Measurements from ENCODE around the gene CEMP1. TPM values are rescaled to one million over a fixed set of nuclear protein-coding genes. Genes with fewer than 3 reads are reported as not detected.

CEMP1 gene
- total RNA-seq, 1 donor from 2014 or later = not detected

DNA sequence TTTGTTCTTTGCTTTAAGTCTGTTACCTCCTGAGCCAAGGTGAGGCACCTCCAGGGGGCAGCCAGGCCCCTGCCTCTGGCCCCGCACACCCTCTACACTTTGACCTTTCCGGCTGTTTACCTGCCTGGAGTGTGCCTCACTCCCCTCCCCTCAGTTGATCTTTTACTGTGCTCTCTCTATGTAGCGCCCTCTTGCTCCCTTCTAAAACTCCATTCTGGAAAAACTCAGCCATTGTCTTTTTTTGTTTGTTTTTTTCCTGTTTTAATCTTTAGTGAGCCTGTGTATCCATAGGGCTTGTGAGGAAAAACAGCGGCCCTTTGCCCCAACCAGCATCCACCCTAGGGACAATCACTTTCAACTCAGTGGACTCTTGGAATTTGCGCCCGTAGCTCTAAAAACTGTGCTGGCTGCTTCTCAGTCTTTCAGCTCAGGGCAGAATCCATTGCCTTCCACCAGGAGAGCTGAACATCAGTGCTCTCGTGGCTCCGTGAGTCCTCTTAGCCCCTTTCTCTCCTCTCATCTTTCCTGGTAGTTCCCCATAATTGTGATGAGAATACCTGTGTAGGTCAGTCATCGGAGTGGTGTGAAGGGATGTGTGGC is 6.8 kb downstream of the CEMP1 start:
- DNase-seq = peak; percentile 2
- intact Hi-C loops (cut with DNase I) = no loop called here
- no peak for ATAC-seq (ENCODE audit: poor library complexity)

DNA sequence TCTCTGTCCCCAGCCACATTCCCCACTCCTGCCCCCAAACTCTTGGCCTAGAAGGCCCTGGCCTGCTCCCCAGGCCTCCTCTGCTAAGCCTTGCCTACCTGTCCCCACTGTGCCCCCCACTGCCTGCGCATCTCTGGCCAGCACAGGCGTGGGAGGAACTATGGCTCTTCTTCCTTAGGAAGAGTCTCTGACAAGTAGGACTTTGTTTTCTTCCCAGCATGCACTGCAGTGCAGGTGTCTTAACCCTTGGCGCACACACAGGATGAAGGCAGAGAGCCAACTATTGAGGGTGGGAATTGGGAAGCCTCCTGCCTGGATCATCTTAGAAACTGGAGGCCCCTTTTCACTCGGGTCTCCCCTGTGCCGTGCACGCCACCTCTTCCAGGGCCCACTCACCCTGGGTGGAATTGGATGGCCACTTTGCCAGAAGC is 7.4 kb downstream of the CEMP1 start:
- ATAC-seq (ENCODE audit: poor library complexity) = no peak
- DNase-seq = peak; percentile 16
- intact Hi-C loops (cut with DNase I) = no loop called here

DNA sequence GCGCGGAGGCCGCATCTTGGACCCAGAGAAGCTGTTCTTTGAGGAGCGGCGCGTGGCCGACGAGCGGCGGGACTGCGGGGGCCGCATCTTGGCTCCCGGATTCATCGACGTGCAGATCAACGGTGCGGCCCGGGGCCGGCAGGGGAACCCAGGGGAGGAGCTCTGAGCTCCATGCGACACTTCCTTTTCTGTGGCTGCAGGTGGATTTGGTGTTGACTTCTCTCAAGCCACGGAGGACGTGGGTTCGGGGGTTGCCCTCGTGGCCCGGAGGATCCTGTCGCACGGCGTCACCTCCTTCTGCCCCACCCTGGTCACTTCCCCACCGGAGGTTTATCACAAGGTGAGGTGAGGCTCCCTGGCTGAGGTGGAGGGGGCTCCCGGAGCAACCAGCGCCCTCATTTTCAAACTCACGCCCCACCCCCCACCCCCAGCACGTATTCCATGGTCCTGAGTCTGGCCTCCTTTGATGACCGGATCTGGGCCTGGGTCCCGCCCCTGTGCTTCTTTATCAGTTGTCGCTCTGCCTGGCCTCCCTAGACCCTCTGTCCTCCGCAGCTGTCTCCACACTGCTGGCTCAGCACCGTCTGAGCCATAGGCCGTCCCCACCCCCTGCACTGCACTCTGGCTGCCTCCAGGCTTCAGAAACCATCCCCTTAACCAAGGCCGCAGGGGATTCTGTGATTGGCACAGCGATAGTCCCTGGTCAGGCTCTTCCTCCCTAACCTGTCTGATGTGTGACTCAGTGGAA is 10.2 kb downstream of the CEMP1 start:
- intact Hi-C loops (cut with DNase I) = no loop called here
- peak; percentile 51 for DNase-seq
- ATAC-seq (ENCODE audit: poor library complexity) = no peak

DNA sequence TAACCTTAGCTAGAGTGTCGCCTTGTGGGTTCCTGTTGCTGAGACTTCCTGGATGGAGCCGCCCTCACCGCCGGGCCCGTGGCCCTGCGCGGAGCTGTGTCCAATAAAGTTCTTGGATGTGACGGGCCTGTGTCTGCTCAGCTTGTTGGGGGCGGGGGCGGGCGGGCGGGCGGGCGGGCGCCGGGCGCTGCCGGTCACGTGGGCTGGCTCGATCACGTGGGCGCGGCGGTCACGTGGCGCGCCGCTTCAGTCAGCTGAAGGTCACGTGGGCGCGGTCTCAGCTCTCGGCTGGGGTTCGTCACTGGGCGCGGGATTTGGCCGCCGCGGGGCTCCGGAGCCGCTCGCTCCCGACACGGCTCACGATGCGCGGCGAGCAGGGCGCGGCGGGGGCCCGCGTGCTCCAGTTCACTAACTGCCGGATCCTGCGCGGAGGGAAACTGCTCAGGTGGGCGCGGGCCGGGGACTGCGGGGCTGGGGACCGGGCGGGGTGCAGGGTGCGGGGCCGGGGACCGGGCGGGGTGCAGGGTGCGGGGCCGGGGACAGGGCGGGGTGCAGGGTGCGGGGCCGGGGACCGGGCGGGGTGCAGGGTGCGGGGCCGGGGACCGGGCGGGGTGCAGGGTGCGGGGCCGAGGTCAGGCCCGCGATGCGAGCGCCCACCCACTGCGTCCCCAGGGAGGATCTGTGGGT is 11.0 kb downstream of the CEMP1 start, which contains the start of gene AMDHD2:
AMDHD2 (plus strand) TSS at position 275 of the 687 bp plus-strand sequence; CDS start at position 363, 88 bp downstream.
- peak; percentile 80 for ATAC-seq (ENCODE audit: poor library complexity)
- peak; percentile 96 for DNase-seq
- intact Hi-C loops (cut with DNase I) = no loop called here

DNA sequence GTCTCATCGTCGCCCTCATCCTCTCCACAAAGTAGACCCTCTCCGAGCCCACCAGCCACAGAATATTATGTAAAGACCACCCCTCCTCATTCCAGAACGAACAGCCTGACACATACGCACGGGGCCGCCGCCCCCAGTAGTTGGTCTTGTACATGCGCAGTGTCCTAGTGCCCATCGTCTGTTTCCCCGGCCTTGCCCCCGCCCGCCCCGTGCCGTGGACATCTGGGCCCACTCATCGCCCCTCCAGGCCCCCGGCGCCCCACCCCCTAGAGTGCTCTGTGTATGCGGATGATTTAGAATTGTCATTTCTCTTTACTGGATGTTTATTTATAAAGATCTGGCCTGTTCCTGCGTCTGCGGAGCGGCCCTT is 11.5 kb downstream of the CEMP1 start:
- intact Hi-C loops (cut with DNase I) = no loop called here
- DNase-seq = no peak
- no peak for ATAC-seq (ENCODE audit: poor library complexity)

DNA sequence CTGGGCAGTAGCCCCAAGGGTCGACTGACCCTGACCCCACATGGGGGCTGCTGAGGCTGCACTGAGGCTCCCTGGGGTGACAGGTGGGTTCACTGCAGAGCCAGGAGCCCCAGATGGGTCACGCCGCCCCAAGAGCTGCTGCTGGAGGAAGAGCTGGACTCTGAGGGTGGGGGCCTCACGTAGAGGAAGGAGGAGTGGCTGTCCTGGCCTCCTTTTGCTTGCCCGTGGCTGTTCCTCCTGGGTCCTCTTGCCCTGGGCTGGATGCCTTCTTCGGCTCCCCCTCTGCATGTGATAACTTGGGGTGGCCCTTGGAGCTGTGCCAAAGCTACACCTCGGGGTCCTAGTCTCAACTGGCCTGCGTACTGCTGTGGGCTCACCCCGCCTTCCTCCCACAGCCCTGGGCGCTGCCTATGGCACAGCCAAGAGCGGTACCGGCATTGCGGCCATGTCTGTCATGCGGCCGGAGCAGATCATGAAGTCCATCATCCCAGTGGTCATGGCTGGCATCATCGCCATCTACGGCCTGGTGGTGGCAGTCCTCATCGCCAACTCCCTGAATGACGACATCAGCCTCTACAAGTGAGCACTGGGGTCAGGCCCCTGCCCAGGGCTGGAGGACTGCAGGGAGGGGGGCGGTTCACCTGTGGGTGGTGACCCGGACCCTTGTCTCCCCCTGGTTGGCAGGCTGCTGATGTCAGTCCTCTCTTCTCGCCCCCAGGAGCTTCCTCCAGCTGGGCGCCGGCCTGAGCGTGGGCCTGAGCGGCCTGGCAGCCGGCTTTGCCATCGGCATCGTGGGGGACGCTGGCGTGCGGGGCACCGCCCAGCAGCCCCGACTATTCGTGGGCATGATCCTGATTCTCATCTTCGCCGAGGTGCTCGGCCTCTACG is 12.1 kb downstream of the CEMP1 start:
- DNase-seq (peak; percentile 51), ATAC-seq (ENCODE audit: poor library complexity) (no peak)
- intact Hi-C loops (cut with DNase I) = no loop called here

DNA sequence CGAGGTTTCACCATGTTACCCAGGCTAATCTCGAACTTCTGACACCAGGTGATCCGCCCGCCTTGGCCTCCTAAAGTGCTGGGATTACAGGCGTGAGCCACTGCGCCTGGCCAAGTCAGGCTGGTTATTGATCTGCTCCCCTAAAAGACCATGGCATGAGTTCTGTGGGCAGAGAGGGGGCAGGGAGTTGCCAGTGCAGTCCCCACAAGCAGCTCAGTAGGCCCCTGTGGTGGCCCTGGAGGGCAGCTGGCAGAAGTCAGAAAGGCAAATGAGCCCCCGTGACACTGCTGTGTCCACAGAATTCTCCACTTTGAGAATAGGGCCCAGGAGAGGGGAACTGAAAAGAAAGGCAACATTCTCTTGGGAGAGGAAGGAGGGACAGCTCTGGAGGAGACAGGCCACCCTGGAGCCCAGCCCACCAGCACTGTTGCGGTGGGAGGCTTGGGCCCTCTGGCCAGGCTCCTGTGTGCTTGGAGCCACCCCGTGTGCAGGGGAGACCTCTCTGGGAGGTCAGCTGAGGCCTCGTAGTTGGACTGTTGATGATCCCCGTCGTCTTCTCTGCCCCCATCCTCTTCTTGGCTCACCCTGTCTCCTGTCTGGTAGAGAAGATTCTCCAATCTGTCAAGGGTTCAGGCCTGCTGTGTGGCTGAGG is 13.1 kb downstream of the CEMP1 start:
- intact Hi-C loops (cut with DNase I) = no loop called here
- ATAC-seq (ENCODE audit: poor library complexity) (no peak), DNase-seq (no peak)

DNA sequence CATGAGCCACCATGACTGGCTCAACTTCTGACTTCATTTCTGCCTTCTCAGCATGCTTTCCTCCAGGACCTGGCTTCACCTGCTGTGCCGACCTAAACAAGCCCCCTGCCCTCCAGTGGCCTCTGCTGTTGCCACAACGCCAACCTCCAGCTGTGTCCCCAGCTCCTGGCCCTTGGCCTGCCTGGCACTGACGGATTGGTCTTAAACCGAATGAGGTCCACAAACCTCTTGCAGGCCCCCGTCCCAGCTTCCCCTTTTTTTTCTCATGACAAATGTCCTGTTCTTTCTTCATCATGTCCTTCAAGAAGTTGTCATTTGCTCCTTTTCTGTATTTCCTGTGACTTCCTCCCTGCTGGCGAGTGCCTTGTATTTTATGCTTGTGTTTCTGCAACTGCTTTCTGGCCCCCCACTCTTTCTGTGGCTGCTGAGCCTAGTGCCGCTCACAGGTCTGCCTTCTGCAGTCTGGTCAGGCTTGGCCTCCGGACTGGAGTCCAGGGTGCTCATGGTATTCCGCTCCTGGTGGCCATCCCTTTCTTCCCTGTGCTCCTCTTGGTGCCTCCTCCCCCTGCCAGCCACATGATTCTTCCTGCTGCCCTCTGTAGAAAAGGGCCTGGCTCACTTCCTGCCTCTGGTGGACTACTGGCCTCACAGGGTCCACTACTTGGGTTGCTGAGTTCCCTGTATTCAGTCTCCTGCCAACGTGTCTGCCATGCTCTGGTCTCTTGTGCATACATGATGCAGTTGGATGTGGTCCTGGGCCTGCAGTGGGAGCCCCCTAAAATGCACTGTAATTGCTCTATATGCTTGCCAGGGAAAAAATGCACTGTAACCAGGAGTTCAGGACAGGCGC is 14.6 kb downstream of the CEMP1 start:
- DNase-seq = peak; percentile 67
- ATAC-seq (ENCODE audit: poor library complexity) = no peak
- intact Hi-C loops (cut with DNase I) = no loop called here

DNA sequence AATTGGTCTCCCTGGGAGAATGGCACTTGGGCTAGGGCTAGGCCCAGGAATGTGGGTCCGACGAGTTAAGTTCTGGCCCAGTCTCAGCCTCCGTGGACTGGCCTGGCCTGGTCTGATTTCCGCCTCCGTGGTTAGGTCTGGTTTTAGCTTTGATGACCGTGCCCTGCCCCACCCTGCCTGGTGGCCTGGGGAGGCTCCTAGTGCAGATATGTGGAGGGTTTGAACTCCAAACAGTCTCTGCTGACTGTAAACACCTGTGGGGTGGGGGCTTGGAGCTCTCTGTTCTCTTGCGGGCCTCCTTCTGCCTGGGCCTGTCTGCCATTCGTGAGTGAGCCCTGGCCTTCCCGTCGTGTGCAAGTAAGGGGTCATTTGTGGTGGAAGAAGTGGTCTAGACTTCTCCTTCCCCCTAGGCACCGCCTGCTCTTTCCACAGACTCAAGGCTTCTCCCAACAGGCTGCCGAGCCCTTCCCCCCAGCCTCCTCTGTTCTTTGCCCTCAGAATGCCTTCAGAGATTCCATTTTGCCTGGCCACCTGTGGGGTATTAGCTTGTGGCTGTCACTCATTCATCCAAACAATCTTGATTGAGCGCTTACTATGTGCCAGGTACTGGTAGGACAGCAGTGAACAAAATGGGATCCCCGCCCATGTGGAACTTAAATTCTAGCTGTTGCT is 15.9 kb downstream of the CEMP1 start:
- no peak for ATAC-seq (ENCODE audit: poor library complexity)
- intact Hi-C loops (cut with DNase I) = no loop called here
- peak; percentile 44 for DNase-seq

DNA sequence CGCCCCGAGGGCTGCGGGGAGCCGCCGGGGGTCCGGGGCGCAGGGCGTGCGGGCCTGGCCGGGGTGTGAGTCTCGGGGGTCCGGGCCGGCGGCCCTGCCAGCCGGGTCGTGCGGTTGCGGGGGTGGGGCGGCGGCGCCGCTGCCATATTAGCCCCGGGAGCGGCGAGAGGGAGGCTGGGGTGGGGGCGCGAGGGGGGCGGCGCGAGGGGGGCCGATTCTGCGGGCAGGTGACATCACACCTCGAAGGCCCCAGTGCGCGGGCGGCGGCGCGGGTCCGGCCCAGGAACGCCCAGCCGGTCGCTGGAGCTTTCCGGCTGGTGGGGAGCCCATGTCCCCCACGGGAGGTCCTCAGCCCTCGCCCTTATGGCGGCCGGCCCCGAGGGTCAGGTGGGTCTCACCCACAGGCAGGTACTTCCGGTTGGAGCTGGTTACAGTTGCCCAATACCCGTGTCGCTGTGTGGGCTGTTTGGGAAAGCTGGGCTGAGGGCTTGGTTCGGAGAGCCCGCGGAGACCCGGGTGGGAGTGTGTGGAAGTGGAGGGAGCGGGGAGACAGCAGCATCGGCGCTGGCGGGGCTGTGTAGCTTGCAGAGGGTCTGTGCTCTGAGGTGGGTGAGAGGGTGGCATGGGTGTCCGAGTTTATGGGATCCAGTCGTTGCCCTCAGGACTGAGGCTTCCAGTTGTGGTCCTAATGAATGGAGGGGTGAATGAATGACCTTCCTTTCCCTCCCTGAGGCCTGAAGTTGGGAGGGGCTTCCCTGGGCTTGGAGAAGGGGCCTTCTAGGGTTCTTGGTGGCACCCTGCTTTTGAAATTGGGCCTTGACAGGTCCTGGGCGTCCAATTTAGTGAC is 16.7 kb downstream of the CEMP1 start:
- DNase-seq (no peak), ATAC-seq (ENCODE audit: poor library complexity) (no peak)
- intact Hi-C loops (cut with DNase I) = no loop called here

DNA sequence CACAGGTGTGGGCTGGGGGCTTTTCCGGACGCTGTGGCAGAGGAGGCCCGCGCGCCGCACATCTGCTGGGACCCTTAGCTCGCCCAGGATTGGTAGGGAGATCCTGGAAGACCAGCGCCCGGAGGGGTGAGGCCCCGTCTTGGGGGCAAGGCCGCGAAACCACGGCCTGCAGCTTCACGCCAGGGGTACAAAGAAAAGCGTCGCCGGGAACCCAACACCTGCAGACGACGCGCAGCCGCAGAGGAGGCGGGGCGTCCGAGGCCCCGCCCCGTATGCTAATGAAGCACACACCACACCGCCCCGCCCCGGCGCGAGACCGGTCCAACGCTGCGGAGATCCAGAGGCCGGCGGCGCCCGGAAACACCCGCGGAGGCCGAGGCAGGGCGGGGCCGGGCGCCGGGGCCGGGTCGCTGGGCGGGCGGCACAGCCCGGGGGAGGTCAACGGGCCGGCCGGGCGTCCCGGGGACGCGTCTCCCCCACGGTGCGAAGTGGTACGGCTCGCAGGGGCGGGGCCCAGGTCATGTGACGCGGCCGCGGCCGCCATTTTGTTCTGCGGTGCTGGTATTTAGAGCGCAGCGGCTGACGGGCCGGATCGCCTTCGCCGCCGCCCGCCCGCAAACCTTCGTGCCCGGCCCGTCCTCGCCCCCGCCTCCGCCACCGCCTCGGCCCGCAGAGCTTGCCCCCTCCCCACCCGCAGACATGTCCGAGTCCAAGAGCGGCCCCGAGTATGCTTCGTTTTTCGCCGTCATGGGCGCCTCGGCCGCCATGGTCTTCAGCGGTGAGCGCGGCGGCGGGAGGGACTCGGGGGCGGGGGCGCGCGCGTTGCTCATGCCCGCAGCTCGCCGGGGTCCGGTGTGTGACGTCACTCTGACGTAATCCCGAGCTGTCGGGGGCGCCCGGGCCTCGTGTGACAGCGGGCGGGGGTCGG is 17.5 kb downstream of the CEMP1 start, which contains the start of gene ATP6V0C:
ATP6V0C (plus strand) TSS at position 548 of the 928 bp plus-strand sequence; CDS start at position 700, 152 bp downstream.
- intact Hi-C loops (cut with DNase I) = no loop called here
- ATAC-seq (ENCODE audit: poor library complexity) (peak; percentile 89), DNase-seq (peak; percentile 97)

DNA sequence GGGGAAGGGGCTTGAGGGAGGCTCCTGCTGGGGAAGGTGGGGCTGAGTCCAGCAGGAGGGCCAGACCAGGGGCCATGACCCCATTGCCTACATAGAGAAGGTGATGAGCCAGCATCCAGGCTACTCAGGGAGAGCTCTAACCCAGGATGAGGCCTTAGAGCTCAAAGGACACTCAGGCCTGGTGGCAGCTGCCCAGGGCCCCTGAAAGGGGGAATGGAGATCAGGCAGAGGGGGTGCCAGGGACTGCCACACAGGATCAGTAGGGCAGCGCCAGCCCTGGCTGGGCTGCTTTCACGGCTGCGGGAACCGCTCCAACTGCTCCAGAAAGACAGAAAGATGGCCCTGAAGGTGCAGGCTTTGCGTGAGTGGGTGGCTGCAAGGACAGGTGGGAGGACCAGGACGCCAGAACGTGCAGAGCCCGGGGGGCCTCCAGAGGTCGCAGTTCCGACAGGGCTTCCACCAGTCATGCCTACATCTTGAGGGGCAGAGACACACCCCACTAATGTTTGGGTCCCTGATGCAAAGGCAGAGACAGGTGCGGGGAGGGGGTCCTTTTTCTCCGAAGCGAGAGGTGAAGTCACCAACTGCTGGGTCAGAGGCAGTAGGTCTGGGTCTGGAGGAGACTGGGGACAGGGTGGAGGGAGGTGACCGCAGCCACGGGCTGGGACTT is 18.3 kb downstream of the CEMP1 start:
- no peak for ATAC-seq (ENCODE audit: poor library complexity)
- intact Hi-C loops (cut with DNase I) = no loop called here
- DNase-seq = peak; percentile 44

DNA sequence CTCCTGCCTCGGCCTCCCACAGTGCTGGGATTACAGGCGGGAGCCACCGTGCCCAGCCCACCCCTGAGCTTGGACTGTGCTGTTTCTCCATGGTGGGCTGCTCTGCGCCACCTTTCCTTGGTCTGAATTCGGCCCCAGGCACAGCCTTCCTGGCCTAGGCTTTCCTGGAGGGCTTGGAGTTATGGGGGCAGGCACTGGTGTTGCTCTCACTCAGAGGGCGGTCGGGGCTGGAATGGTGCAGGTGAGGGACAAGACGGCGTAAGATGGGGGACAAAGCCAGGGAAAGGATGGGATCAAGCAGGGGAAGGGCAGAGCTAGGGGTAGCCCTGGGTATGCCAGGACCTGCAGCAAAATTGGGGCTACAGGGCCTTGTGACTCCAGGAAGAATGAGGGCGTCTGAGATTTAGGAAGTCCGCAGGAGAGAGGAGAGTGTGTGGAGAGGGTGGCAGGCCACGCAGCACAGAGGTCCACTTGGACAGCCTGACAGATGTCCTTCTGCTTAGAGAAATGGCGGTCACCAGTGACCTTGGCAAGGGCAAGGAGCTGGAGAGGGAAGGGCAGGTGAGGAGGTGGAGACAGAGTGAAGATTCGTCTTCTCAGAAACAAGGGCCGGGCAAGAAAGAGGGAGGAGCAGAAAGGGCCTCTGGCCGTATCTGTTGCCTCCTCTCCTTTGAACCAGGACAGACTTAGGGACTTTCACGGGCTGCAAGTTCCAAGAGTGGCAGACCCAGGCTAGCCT is 19.0 kb downstream of the CEMP1 start:
- ATAC-seq (ENCODE audit: poor library complexity) (no peak), DNase-seq (no peak)
- intact Hi-C loops (cut with DNase I) = no loop called here

All from Right ventricle myocardium superior (tissue), 1 donor.